Fibroblast of the conjunctiva (primary cell): ENCODE results near the gene LSAMP.
"Not testable (repeated sequence)": the region's sequence is repeated elsewhere in the genome, so short reads cannot be mapped to it uniquely, and the experiment has no call there.

Source experiments
- DNase-seq: peaks from one replicate; pipeline ENCODE4 v3.0.0-alpha.2; 2010; ENCODE audit warnings: low read depth

LSAMP gene

DNA sequence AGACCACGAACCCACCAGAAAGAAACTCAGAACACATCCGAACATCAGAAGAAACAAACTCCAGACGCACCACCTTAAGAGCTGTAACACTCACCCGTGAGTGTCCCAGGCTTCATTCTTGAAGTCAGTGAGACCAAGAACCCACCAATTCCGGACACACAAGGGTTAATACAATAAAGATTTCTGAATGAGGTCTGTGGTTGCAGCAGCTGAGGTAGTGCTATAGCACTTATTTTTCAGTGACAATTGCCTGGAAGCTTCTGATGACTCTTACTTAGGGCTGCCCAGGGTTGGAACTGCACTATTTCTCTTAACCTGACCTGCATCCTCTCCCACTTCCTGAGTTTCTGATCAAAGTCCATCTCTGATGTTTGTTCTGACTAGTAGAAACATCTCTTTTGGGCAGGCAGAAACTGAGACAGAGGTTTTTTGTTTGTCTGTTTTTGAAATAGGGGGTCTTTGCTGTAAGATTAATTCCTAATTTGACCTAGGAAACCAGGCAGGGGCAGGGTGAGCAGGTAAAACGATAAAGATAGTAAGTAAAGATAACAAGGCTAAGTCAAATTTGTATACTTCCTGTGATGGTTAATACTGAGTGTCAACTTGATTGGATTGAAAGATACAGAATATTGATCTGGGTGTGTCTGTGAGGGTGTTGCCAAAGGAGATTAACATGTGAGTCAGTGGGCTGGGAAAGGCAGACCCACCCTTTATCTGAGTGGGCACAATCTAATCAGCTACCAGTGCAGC is 652.9 kb downstream of the LSAMP start:
- no peak for DNase-seq

DNA sequence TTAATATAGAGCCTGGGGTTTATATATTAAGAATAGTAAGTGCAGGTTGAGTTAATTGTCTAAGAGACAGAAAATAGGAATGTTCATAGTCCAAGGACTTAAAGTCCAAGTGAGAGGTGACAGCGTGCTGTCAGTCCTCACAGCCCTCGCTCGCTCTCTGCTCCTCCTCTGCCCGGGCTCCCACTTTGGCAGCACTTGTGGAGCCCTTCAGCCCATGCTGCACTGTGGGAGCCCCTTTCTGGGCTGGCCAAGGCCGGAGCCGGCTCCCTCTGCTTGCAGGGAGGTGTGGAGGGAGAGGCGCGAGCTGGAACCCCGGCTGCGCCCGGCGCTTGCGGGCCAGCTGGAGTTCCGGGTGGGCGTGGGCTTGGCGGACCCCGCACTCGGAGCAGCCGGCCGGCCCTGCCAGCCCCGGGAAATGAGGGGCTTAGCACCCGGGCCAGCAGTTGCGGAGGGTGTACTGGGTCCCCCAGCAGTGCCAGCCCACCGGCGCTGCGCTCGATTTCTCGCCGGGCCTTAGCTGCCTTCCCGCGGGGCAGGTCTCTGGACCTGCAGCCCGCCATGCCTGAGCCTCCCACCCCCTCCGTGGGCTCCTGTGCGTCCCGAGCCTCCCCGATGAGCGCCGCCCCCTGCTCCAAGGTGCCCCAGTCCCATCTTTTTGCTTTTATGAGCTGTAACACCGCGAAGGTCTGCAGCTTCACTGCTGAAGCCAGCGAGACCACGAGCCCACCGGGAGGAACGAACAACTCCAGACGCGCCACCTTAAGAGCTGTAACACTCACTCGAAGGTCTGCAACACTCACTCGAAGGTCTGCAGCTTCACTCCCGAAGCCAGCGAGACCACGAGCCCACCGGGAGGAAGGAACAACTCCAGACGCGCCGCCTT is 653.8 kb downstream of the LSAMP start:
- DNase-seq: not testable (repeated sequence)

DNA sequence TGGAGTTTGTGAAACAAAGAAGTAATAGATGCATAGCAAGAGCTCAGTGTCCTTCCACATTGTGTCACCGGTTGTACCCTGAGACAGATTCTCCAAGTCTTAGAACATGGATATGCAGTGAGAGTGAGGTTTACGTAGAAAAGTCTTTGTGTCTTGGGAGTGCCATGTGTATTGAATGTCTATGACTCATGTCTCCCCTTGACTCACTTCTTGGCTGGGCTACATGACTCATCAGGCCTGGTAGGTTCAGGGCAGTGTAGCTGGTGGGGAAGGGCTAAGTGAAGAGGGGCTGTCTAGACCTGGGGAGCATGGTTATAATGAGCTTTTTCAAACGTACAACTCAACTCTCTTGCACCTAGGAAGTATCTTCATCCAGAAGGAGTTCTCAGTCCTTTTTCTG is 654.5 kb downstream of the LSAMP start:
- peak; percentile 90 for DNase-seq

GRCh38 chr3:115789481-115789880 is 655.8 kb downstream of the LSAMP start:
- no peak for DNase-seq

GRCh38 chr3:115788921-115789470 is 656.3 kb downstream of the LSAMP start:
- peak; percentile 54 for DNase-seq

DNA sequence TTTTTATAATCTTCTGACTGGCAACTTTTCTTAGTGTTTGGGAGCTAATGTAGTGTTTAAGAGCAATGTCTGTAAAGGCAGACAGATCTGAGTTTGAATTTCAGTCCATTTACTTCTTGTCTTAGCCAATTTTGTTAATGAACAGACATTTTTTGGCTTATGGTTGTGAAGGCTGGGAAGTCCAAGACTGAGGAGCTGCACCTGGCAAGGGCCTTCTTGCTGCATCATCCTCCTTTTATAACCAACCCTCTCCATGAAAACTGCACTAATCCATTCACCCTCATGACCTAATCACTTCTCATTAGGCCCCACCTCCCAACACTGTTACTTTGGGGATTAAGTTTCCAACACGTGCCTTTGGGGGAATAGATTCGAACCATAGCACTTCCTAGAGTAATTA is 657.5 kb downstream of the LSAMP start:
- no peak for DNase-seq

DNA sequence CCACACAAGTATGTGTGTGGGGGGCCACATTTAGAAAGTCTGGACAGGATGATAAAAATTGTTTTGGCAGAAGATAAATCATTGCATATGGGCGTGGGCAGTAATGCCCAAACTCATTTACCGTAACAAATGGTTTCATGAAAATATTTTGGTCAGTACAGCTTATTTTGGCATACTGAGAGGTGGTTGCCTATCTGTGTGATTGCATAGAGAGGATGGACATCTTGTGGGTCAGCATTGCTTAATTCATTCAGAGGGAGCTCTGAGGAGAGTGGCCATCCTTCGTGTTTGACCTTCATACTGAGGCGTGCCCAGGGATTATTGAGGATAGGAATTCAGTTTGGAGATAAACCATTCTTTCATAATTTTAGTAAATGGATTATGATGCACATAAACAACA is 659.5 kb downstream of the LSAMP start:
- DNase-seq: no peak

- DNase-seq: peak; percentile 51
Measured at GRCh38 chr3:115784739-115785536, 660.3 kb downstream of the LSAMP start.

- DNase-seq: peak; percentile 78
Measured at GRCh38 chr3:115783938-115784738, 661.1 kb downstream of the LSAMP start.

DNA sequence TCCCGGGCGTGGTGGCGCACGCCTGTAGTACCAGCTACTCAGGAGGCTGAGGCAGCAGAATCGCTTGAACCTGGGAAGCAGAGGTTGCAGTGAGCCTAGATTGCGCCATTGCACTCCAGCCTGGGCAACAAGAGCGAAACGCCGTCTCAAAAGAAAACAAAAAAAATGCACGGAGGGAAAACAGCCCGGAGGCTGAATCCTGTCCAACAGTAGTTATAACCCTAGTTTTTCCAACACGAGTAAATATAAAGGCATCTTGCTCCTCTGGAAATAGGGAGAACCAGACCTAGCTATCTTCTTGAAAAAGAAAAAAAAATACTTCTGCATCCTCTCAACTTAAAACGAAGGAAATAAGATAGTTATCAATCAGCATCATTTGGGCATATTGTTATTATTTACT is 661.9 kb downstream of the LSAMP start:
- not testable (repeated sequence) for DNase-seq

- DNase-seq: no peak
Measured at GRCh38 chr3:115779011-115779410, 666.3 kb downstream of the LSAMP start.

- no peak for DNase-seq
Measured at GRCh38 chr3:115772951-115773350, 672.3 kb downstream of the LSAMP start.

DNA sequence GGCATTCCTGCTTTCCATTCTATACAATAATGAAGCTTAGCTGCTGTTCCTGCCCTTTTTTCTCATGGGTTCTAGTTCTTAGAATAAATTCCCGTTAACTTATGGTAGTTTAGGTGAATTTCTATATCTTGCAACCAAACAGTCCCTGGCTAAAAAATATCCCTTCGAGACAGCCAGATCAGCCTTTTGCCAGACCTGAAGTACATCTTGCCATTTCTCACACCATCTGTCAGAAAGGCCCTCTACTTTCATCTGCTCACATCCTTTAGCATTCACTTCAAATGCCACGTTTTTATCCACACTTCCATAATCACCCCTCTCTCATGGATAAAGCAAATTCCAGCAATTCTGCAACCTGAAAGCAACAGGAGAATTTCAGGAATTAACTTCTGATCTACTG is 676.6 kb downstream of the LSAMP start:
- DNase-seq: no peak

DNA sequence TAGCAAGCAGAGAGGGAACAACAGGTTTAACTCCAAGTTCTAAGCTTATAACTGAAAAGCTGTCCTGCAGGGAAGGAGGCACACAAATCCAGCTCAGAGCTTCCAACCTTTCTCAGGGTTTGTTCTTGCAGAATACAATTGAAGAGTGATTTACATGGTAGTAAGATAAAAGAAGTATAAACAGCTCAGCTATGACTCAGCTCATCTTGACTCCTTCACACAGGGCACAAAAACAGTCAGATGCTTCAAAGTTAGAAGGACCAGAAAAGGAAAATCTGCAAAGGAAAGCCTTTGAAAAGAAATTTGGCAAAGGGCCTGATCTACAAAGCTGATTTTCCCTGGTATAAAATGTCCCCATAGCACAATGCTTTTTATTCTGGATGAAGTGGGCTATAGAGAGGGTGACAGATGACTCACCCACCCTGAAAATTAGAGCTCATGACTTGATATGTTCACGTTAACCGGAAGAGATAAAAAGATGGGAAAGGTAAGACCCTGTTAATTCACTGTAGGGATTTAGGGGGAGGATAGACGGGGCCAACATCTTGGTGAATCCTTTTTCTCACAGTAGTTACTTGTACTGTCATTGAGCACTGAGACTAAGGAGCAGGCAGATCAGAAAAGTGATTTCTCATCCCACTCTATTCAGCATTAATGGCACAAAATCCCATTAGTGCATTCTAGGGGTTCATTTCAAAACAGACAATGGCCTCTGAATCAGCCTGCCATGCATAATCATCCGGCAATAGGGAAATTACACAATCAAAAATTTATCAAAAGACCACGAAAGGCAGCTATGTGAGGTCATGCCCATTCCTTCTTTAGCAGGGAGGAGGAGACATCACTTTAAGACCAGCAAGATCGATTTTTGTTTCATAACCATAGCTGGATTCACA is 678.5 kb downstream of the LSAMP start:
- no peak for DNase-seq

DNA sequence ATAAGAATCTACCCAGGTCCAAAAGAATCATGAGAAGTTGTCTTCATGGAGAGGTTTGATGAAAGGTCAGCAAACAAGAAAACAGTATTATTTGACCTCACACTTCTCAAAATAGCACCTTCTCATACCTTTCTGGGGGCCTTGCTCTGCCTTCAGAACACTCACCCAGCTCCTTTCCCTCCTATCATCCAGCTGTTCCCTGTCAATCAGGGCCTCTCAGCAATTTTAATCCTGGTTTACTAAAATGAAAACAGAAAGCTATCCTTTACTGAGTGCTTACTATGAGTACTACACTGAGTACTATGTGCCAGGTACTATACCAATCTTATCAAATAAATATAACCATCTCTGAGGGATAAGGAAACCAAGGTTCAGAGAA is 683.4 kb downstream of the LSAMP start:
- no peak for DNase-seq

DNA sequence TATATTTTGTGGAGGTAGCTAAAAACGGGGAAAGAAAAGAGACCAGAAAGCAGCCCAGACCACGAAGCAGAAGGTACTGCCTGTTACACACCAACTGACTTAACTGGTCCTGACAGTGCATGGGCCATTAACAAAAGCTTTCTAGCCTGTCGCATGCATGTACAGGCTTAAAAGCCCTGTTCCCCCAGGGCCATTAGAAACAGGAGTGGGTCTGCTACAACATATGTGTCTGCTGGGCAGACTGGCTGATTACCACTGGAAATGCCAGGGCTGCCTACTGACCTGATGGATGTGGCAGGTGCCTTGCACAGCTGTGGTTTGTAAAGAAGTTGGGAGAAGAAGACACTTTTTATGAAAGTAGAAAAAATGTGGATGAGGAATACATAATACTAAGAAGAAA is 684.6 kb downstream of the LSAMP start:
- DNase-seq: no peak

- DNase-seq: no peak
Measured at GRCh38 chr3:115758076-115758763, 687.1 kb downstream of the LSAMP start.

DNA sequence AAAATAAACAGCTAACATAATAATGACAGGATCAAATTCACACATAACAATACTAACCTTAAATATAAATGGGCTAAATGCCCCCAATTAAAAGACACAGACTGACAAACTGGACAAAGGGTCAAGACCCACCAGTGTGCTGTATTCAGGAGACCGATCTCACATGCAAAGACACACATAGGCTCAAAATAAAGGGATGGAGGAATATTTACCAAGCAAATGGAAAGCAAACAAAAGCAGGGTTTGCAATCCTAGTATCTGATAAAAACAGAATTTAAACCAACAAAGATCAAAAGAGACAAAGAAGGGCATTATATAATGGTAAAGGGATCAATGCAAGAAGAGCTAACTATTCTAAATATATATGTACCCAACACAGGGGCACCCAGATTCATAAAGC is 692.3 kb downstream of the LSAMP start:
- not testable (repeated sequence) for DNase-seq
